ENCODE measurements around the gene RASGRF1.

DNA sequence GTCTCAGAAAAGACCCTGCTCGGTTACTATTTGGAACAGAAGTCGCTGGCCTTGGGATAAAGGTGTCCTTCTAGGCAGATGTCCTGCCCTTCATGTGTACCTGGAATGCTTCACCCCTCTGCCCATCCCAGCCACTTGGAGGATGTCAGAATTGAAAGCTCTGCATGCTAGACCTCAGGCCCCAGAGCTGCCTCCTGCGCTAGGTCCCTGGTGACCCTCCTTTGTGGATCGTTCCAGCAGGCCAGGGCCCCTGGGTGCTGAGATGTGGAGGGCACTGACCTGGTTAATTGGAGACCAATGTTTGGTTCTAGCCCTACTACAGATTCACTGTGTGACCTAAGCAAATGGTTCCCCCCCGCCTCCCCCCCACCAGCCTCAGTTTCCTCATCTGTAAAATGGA lies 143.1 kb downstream of the RASGRF1 start:
- TF ChIP-seq, protein P1, sequence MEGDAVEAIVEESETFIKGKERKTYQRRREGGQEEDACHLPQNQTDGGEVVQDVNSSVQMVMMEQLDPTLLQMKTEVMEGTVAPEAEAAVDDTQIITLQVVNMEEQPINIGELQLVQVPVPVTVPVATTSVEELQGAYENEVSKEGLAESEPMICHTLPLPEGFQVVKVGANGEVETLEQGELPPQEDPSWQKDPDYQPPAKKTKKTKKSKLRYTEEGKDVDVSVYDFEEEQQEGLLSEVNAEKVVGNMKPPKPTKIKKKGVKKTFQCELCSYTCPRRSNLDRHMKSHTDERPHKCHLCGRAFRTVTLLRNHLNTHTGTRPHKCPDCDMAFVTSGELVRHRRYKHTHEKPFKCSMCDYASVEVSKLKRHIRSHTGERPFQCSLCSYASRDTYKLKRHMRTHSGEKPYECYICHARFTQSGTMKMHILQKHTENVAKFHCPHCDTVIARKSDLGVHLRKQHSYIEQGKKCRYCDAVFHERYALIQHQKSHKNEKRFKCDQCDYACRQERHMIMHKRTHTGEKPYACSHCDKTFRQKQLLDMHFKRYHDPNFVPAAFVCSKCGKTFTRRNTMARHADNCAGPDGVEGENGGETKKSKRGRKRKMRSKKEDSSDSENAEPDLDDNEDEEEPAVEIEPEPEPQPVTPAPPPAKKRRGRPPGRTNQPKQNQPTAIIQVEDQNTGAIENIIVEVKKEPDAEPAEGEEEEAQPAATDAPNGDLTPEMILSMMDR (conservative IDR thresholded peaks at IDR 0.05; ENCODE audit: low read depth, low read length): no peak
- no peak for TF ChIP-seq EZH2phosphoT487 (IDR thresholded peaks at IDR 0.05; ENCODE audit: borderline replicate concordance, low read length)
- no peak for TF ChIP-seq EZH2 (IDR thresholded peaks at IDR 0.05; ENCODE audit: low read length, unreplicated experiment)
